GM12874 (cell line): ENCODE data around the gene BCL11A.

Source experiments
- TF ChIP-seq, protein P1 (sequence below): IDR thresholded peaks from 2 replicates; pipeline ENCODE4 v1.5.1; 2011; ENCODE audit warnings: low read depth, mild to moderate bottlenecking, control low read depth, low read length, moderate library complexity; ENCODE audit not compliant: insufficient read depth

Gene BCL11A

DNA sequence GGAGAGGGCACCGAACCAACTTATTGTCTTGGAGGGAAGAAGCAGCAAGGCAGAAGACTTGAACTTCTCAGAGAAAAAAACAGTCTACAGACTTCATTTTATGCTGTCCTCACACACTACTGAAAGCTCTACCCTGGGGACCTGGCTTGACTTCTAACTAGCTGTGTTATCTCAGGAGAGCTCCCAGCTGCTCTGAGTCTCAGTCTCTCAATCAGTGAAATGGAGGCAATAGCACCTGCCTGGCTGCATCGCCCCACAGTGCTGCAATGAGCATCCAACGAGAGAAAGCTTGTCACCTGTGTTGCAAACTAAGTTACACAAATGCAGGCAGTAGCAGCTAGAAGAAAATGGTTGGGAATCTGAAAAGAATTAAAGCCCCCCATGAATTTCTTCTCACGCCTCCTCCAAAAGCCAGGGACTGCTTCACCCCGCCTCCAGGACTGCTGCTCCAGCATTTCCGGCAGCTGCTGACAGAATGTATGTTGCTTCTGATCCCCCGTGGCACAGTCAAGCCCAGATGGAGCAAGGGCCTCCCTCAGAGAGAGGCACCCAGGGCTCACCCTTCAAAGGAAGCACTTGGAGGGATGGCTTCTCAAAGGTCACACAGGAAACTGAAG, 116.3 kb downstream of the BCL11A start:
- TF ChIP-seq, protein P1, sequence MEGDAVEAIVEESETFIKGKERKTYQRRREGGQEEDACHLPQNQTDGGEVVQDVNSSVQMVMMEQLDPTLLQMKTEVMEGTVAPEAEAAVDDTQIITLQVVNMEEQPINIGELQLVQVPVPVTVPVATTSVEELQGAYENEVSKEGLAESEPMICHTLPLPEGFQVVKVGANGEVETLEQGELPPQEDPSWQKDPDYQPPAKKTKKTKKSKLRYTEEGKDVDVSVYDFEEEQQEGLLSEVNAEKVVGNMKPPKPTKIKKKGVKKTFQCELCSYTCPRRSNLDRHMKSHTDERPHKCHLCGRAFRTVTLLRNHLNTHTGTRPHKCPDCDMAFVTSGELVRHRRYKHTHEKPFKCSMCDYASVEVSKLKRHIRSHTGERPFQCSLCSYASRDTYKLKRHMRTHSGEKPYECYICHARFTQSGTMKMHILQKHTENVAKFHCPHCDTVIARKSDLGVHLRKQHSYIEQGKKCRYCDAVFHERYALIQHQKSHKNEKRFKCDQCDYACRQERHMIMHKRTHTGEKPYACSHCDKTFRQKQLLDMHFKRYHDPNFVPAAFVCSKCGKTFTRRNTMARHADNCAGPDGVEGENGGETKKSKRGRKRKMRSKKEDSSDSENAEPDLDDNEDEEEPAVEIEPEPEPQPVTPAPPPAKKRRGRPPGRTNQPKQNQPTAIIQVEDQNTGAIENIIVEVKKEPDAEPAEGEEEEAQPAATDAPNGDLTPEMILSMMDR, result no peak

- TF ChIP-seq, protein P1, result no peak
Measured at GRCh38 chr2:60433018-60433596, 120.3 kb downstream of the BCL11A start.

DNA sequence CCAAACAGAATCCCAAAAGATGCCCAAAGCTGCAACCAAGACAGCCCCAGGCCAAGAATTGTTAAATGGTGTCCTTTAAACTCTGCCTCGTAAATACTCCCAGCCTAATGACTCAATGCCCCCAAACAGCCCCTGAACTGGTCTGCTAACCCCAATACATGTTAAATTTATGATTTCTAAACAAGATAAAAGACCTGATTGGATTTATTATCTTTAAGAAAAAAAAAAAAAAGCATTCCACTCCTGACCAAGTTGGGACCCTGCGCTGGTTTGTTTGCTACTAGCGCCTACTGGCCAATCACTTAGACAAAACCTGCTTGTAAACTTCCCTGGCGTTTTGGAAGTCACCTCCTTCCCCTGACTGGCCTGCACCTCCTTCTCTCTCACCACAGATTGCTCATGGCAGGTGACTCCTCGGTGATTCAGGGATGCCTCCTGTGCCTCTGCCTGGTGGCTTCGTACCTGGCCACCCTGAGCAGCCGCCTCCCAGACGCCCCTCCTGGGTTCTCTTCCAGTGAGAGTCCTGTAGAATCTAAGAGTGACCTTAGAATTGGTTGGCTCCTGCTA, 121.3 kb downstream of the BCL11A start:
- TF ChIP-seq, protein P1, result no peak

- TF ChIP-seq, protein P1, result no peak
Measured at GRCh38 chr2:60429681-60430080, 123.8 kb downstream of the BCL11A start.

DNA sequence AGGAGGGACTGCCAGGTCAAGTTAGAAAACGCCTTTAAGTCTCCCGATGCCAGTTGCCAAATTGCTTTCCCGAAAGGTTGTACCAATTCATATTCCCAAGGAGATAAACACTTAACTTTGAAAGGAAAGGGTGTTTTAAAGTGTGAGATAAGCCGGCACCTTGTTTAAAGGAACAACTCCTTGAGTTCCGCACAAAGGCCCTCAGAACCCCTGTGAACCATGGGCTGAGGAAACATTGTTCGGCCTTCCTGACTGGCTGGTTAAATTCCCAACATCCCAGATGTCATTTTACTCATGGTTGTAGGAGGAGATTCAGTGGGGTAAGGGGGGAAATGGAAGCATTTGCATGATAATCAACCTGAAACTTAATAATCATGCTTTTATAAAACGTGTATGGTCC, 126.6 kb downstream of the BCL11A start:
- TF ChIP-seq, protein P1, result no peak

DNA sequence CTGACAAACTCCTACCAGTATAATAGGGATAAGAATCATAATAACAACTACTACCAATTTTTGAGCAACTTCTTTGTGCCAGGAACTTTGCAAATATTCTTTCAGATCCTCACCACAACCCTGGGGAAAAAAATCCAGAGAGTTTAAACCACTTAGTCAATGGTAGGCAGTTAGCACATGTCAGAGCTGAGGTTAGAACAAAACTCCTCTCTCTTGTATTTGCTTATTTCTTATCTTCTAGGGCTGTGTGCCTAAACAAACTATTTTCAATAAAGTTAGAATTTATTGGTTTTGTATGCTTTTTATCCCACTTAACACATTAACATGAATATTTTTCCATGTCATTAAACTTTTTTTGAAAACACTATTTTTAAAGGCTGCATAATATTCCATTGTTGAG, 127.1 kb downstream of the BCL11A start:
- TF ChIP-seq, protein P1, result no peak

- TF ChIP-seq, protein P1, result no peak
Measured at GRCh38 chr2:60424233-60424632, 129.2 kb downstream of the BCL11A start.
